DOHH2 (cell line): Measurements from ENCODE around the gene COL9A3.

ENCODE experiments used
- H3F3A ChIP-seq: fragments of 200-600 bp; sonication (generic), shearing (Covaris generic); 2 replicates; pipeline ENCODE4 v1.6.0; 2016; ENCODE audit warnings: antibody characterized with exemption, mild to moderate bottlenecking; ENCODE audit not compliant: control insufficient read depth, insufficient read depth
- H3K27ac ChIP-seq: fragments of 200-600 bp; sonication (generic); 2 replicates; pipeline ENCODE4 v1.5.1; 2014; ENCODE audit warnings: low read depth, mild to moderate bottlenecking, low read length, moderate library complexity
- H3K27me3 ChIP-seq: fragments of 200-600 bp; sonication (generic); 2 replicates; pipeline ENCODE4 v1.6.1; 2014; ENCODE audit warnings: mild to moderate bottlenecking, low read length, mixed read lengths; ENCODE audit not compliant: control insufficient read depth
- H3K36me3 ChIP-seq: fragments of 200-600 bp; sonication (generic); 2 replicates; pipeline ENCODE4 v1.6.1; 2014; ENCODE audit warnings: mild to moderate bottlenecking, low read length, moderate library complexity, mixed read lengths; ENCODE audit not compliant: control insufficient read depth
- H3K4me1 ChIP-seq: fragments of 200-600 bp; sonication (generic); 2 replicates; pipeline ENCODE4 v1.6.1; 2014; ENCODE audit warnings: mild to moderate bottlenecking, low read length, mixed read lengths; ENCODE audit not compliant: control insufficient read depth
- H3K4me2 ChIP-seq: fragments of 200-600 bp; sonication (generic); 2 replicates; pipeline ENCODE4 v1.6.0; 2014; ENCODE audit warnings: mild to moderate bottlenecking, low read length, moderate library complexity
- H3K4me3 ChIP-seq: fragments of 200-600 bp; sonication (generic); 2 replicates; pipeline ENCODE4 v1.5.1; 2014; ENCODE audit warnings: mild to moderate bottlenecking, low read length, mixed read lengths
- H3K79me2 ChIP-seq: fragments of 200-600 bp; sonication (generic); 2 replicates; pipeline ENCODE4 v1.6.1; 2014; ENCODE audit warnings: mild to moderate bottlenecking, low read length, mixed read lengths; ENCODE audit not compliant: control insufficient read depth
- H3K9me2 ChIP-seq: fragments of 200-600 bp; sonication (generic); replicated peaks from 2 replicates; pipeline ENCODE4 v1.6.1; 2014; ENCODE audit warnings: mild to moderate bottlenecking, low read length, mixed read lengths; ENCODE audit not compliant: control insufficient read depth
- H3K9me3 ChIP-seq: fragments of 200-600 bp; sonication (generic); 2 replicates; pipeline ENCODE4 v1.6.1; 2014; ENCODE audit warnings: antibody characterized with exemption, low read length, mixed read lengths; ENCODE audit not compliant: control insufficient read depth, insufficient read depth
- H4K20me1 ChIP-seq: fragments of 200-600 bp; sonication (generic); 2 replicates; pipeline ENCODE4 v1.6.0; 2014; ENCODE audit warnings: low read depth, mild to moderate bottlenecking, antibody characterized with exemption, low read length, moderate library complexity; ENCODE audit not compliant: control insufficient read depth, insufficient read depth
- EZH2phosphoT487 ChIP-seq: fragments of 200-600 bp; sonication (generic); IDR thresholded peaks from 2 replicates; pipeline ENCODE4 v1.6.1; 2017; ENCODE audit warnings: borderline replicate concordance, mild to moderate bottlenecking, antibody characterized with exemption, low read length, moderate library complexity, mixed read lengths
- TF ChIP-seq, protein P1 (sequence below): fragments of 200-600 bp; sonication (generic); IDR thresholded peaks from one replicate; pipeline ENCODE4 v1.5.1; 2014; ENCODE audit warnings: antibody characterized with exemption, mild to moderate bottlenecking, low read depth, low read length; ENCODE audit not compliant: poor library complexity, severe bottlenecking

The COL9A3 gene

DNA sequence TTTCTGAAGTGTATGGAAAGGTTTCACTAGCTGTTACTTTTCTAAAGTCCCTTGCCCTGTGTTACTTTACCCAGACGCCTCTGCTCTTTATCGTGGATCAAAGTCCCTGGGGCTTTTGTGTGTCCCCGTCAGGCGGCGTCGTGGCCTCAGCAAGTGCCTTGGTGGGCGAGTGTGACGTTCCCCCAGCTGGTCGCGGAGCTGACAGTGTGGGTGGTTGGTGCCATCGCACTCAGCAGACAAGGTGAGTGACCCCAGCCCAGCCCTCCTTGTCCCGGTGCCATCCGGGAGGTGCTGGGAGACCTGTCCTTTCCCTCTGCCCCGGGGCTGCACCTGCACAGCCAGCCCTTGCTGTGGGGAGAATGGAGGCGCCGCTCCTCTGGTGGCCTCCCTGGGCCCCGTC, 72.1 kb downstream of the COL9A3 start:
- Histone ChIP-seq H3K4me3 (no peak overlapping the region), H3K36me3 (peaks cover 80% of the 10 kb centered on the region)

DNA sequence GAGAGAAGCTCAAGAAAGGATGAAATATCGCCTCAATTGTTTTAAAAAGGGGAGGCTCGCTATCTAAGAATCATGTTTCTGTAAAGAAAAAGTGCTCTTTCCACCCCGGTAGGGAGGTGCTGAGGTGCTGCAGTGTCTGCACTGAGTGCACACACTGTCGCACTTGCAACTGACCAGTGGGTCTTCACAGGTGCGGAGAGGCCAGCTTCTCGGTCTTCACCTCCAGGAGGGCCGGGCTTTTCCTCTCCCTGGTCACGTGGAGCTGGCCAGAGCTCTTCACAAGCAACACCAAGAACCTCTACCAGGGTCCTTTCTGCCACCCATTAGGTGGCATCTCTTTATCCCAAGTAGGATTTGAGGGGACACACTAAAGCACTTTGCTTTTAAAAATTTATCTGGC, 72.6 kb downstream of the COL9A3 start:
- no peak overlapping the region for H3K4me3 ChIP-seq
- peaks cover 85% of the 10 kb centered on the region for H3K36me3 ChIP-seq
- H3K9me3 ChIP-seq = no peaks in the 10 kb centered on the region
- H3K4me2 ChIP-seq = no peak overlapping the region
- no peaks in the 10 kb centered on the region for H3K4me1 ChIP-seq
- peaks cover 4% of the 10 kb centered on the region; the same call in 1 of the 2 replicates for H4K20me1 ChIP-seq
- H3K79me2 ChIP-seq = no peaks in the 10 kb centered on the region
- no peaks in the 10 kb centered on the region for H3F3A ChIP-seq
- H3K27ac ChIP-seq = no peak overlapping the region
- TF ChIP-seq EZH2phosphoT487 = no peak
- TF ChIP-seq, protein P1, sequence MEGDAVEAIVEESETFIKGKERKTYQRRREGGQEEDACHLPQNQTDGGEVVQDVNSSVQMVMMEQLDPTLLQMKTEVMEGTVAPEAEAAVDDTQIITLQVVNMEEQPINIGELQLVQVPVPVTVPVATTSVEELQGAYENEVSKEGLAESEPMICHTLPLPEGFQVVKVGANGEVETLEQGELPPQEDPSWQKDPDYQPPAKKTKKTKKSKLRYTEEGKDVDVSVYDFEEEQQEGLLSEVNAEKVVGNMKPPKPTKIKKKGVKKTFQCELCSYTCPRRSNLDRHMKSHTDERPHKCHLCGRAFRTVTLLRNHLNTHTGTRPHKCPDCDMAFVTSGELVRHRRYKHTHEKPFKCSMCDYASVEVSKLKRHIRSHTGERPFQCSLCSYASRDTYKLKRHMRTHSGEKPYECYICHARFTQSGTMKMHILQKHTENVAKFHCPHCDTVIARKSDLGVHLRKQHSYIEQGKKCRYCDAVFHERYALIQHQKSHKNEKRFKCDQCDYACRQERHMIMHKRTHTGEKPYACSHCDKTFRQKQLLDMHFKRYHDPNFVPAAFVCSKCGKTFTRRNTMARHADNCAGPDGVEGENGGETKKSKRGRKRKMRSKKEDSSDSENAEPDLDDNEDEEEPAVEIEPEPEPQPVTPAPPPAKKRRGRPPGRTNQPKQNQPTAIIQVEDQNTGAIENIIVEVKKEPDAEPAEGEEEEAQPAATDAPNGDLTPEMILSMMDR = no peak
- H3K9me2 ChIP-seq = no peaks in the 10 kb centered on the region
- no peaks in the 10 kb centered on the region for H3K27me3 ChIP-seq

More for the DNA sequence above, 72.1 kb downstream of the COL9A3 start:
- Histone ChIP-seq H3F3A (no peaks in the 10 kb centered on the region), H3K79me2 (no peaks in the 10 kb centered on the region), H3K4me2 (no peak overlapping the region), H3K9me2 (no peaks in the 10 kb centered on the region), H3K27me3 (no peaks in the 10 kb centered on the region), H3K9me3 (no peaks in the 10 kb centered on the region), H4K20me1 (peaks cover 4% of the 10 kb centered on the region; the same call in 1 of the 2 replicates), H3K4me1 (no peaks in the 10 kb centered on the region), H3K27ac (no peak overlapping the region)
- TF ChIP-seq EZH2phosphoT487 = no peak
- TF ChIP-seq, protein P1 = no peak

DNA sequence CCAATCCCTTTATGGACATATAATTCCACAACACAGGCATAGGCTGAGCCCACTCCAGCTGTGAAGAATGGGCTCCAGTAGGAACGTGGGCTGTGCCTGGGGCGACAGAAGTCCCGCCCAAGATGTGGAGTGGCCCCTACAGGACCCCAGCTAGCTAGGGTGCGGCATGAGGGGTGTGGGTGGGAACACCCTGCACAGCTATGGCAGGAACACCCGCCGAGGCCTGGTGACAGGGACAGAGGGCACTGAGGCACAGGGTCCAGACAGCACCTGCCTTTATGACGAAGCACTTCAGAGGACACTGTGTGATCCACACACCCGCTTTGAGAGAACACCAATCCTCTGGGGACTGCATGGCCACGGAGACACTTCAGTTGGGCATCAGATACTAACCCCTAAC, 73.0 kb downstream of the COL9A3 start:
- no peak for TF ChIP-seq EZH2phosphoT487
- TF ChIP-seq, protein P1 = no peak

More for the DNA sequence above, 73.0 kb downstream of the COL9A3 start:
- Histone ChIP-seq H4K20me1 (peaks cover 1% of the 10 kb centered on the region; the same call in 1 of the 2 replicates), H3K27ac (no peak overlapping the region), H3K9me2 (no peaks in the 10 kb centered on the region), H3K79me2 (no peaks in the 10 kb centered on the region), H3K4me1 (no peaks in the 10 kb centered on the region), H3F3A (no peaks in the 10 kb centered on the region), H3K36me3 (peaks cover 89% of the 10 kb centered on the region), H3K27me3 (no peaks in the 10 kb centered on the region), H3K4me3 (no peak overlapping the region), H3K4me2 (no peak overlapping the region), H3K9me3 (no peaks in the 10 kb centered on the region)
